Measurements from ENCODE around the gene MRPL27.
A peak's percentile ranks its signal among the peaks of the same experiment; 100 is the strongest.

GRCh38 chr17:50364061-50364458 lies 8.9 kb downstream of the MRPL27 start:
- TF ChIP-seq CTCF (IDR thresholded peaks at IDR 0.05 in 8 of 11, conservative IDR thresholded peaks at IDR 0.05 in 3 of 11), result no peak
- TF ChIP-seq POLR2A (IDR thresholded peaks at IDR 0.05), result no peak
- TF ChIP-seq POLR2AphosphoS5 (IDR thresholded peaks at IDR 0.05), result peak in 1 of 3 donors; percentile 42

Data from spleen (tissue), 7 donors.